Esophagus squamous epithelium (tissue), 4 donors: ENCODE data around the gene MINK1.

Experiments used
- POLR2A ChIP-seq, 4 donors: fragments of 450-650 bp; IDR thresholded peaks; one replicate each; pipeline ENCODE4 v1.6.1; 2017; ENCODE audit warnings: antibody characterized with exemption in 4 of 4, mild to moderate bottlenecking in 4 of 4, moderate library complexity in 3 of 4
- TF ChIP-seq, protein P1 (sequence below), 6 experiments: fragments of 450-650 bp in 4 of 6; fragments of 200-600 bp in 2 of 6; sonication (generic) in 2 of 6; IDR thresholded peaks; one replicate each; pipeline ENCODE4 v1.5.1; 2016 to 2019; ENCODE audit warnings: antibody characterized with exemption in 6 of 6, mild to moderate bottlenecking in 4 of 6, moderate library complexity in 4 of 6

GRCh38 chr17:4839221-4839620 is 6.1 kb downstream of the MINK1 start:
- TF ChIP-seq, protein P1, sequence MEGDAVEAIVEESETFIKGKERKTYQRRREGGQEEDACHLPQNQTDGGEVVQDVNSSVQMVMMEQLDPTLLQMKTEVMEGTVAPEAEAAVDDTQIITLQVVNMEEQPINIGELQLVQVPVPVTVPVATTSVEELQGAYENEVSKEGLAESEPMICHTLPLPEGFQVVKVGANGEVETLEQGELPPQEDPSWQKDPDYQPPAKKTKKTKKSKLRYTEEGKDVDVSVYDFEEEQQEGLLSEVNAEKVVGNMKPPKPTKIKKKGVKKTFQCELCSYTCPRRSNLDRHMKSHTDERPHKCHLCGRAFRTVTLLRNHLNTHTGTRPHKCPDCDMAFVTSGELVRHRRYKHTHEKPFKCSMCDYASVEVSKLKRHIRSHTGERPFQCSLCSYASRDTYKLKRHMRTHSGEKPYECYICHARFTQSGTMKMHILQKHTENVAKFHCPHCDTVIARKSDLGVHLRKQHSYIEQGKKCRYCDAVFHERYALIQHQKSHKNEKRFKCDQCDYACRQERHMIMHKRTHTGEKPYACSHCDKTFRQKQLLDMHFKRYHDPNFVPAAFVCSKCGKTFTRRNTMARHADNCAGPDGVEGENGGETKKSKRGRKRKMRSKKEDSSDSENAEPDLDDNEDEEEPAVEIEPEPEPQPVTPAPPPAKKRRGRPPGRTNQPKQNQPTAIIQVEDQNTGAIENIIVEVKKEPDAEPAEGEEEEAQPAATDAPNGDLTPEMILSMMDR (IDR thresholded peaks at IDR 0.05): no peak
- no peak for TF ChIP-seq POLR2A (IDR thresholded peaks at IDR 0.05)
